DOHH2 (cell line): ENCODE results near the gene HS3ST4.

Source experiments
- H3F3A ChIP-seq: fragments of 200-600 bp; sonication (generic), shearing (Covaris generic); 2 replicates; pipeline ENCODE4 v1.6.0; 2016; ENCODE audit warnings: antibody characterized with exemption, mild to moderate bottlenecking; ENCODE audit not compliant: control insufficient read depth, insufficient read depth
- H3K27ac ChIP-seq: fragments of 200-600 bp; sonication (generic); 2 replicates; pipeline ENCODE4 v1.5.1; 2014; ENCODE audit warnings: low read depth, mild to moderate bottlenecking, low read length, moderate library complexity
- H3K27me3 ChIP-seq: fragments of 200-600 bp; sonication (generic); 2 replicates; pipeline ENCODE4 v1.6.1; 2014; ENCODE audit warnings: mild to moderate bottlenecking, low read length, mixed read lengths; ENCODE audit not compliant: control insufficient read depth
- H3K36me3 ChIP-seq: fragments of 200-600 bp; sonication (generic); 2 replicates; pipeline ENCODE4 v1.6.1; 2014; ENCODE audit warnings: mild to moderate bottlenecking, low read length, moderate library complexity, mixed read lengths; ENCODE audit not compliant: control insufficient read depth
- H3K4me1 ChIP-seq: fragments of 200-600 bp; sonication (generic); 2 replicates; pipeline ENCODE4 v1.6.1; 2014; ENCODE audit warnings: mild to moderate bottlenecking, low read length, mixed read lengths; ENCODE audit not compliant: control insufficient read depth
- H3K4me2 ChIP-seq: fragments of 200-600 bp; sonication (generic); 2 replicates; pipeline ENCODE4 v1.6.0; 2014; ENCODE audit warnings: mild to moderate bottlenecking, low read length, moderate library complexity
- H3K4me3 ChIP-seq: fragments of 200-600 bp; sonication (generic); 2 replicates; pipeline ENCODE4 v1.5.1; 2014; ENCODE audit warnings: mild to moderate bottlenecking, low read length, mixed read lengths
- H3K79me2 ChIP-seq: fragments of 200-600 bp; sonication (generic); 2 replicates; pipeline ENCODE4 v1.6.1; 2014; ENCODE audit warnings: mild to moderate bottlenecking, low read length, mixed read lengths; ENCODE audit not compliant: control insufficient read depth
- H3K9me2 ChIP-seq: fragments of 200-600 bp; sonication (generic); replicated peaks from 2 replicates; pipeline ENCODE4 v1.6.1; 2014; ENCODE audit warnings: mild to moderate bottlenecking, low read length, mixed read lengths; ENCODE audit not compliant: control insufficient read depth
- H3K9me3 ChIP-seq: fragments of 200-600 bp; sonication (generic); 2 replicates; pipeline ENCODE4 v1.6.1; 2014; ENCODE audit warnings: antibody characterized with exemption, low read length, mixed read lengths; ENCODE audit not compliant: control insufficient read depth, insufficient read depth
- H4K20me1 ChIP-seq: fragments of 200-600 bp; sonication (generic); 2 replicates; pipeline ENCODE4 v1.6.0; 2014; ENCODE audit warnings: low read depth, mild to moderate bottlenecking, antibody characterized with exemption, low read length, moderate library complexity; ENCODE audit not compliant: control insufficient read depth, insufficient read depth
- CTCF ChIP-seq: fragments of 200-600 bp; sonication (generic); IDR thresholded peaks from one replicate; pipeline ENCODE4 v1.5.1; 2014; ENCODE audit warnings: antibody characterized with exemption, mild to moderate bottlenecking, low read depth, low read length; ENCODE audit not compliant: poor library complexity, severe bottlenecking
- EZH2phosphoT487 ChIP-seq: fragments of 200-600 bp; sonication (generic); IDR thresholded peaks from 2 replicates; pipeline ENCODE4 v1.6.1; 2017; ENCODE audit warnings: borderline replicate concordance, mild to moderate bottlenecking, antibody characterized with exemption, low read length, moderate library complexity, mixed read lengths

HS3ST4 gene

GRCh38 chr16:26139091-26139490, 447.3 kb downstream of the HS3ST4 start:
- Histone ChIP-seq H3K79me2 (no peaks in the 10 kb centered on the region), H3K27me3 (no peaks in the 10 kb centered on the region), H3K9me2 (no peaks in the 10 kb centered on the region), H3K36me3 (no peaks in the 10 kb centered on the region), H4K20me1 (no peaks in the 10 kb centered on the region), H3K27ac (no peak overlapping the region), H3K4me3 (no peak overlapping the region), H3K4me1 (no peaks in the 10 kb centered on the region), H3K9me3 (no peaks in the 10 kb centered on the region), H3K4me2 (no peak overlapping the region), H3F3A (no peaks in the 10 kb centered on the region)
- TF ChIP-seq EZH2phosphoT487 = no peak

GRCh38 chr16:26139884-26140283, 448.1 kb downstream of the HS3ST4 start:
- H3K4me1 ChIP-seq = no peaks in the 10 kb centered on the region
- no peaks in the 10 kb centered on the region for H3K9me2 ChIP-seq
- H3K27me3 ChIP-seq = no peaks in the 10 kb centered on the region
- no peak overlapping the region for H3K27ac ChIP-seq
- H3K36me3 ChIP-seq = no peaks in the 10 kb centered on the region
- no peaks in the 10 kb centered on the region for H4K20me1 ChIP-seq
- no peaks in the 10 kb centered on the region for H3F3A ChIP-seq
- no peak overlapping the region for H3K4me3 ChIP-seq
- H3K4me2 ChIP-seq = no peak overlapping the region
- H3K79me2 ChIP-seq = no peaks in the 10 kb centered on the region
- no peaks in the 10 kb centered on the region for H3K9me3 ChIP-seq
- TF ChIP-seq EZH2phosphoT487 = no peak
- TF ChIP-seq CTCF = no peak

- H3K9me2 ChIP-seq = no peaks in the 10 kb centered on the region; the same call in 1 of the 2 replicates
- TF ChIP-seq EZH2phosphoT487 = no peak
- TF ChIP-seq CTCF = no peak
- H3F3A ChIP-seq = no peaks in the 10 kb centered on the region
Measured at GRCh38 chr16:26149364-26150190, 457.8 kb downstream of the HS3ST4 start.

GRCh38 chr16:26155221-26155620, 463.5 kb downstream of the HS3ST4 start:
- Histone ChIP-seq H3K4me1 (no peaks in the 10 kb centered on the region), H3K4me3 (no peak overlapping the region), H4K20me1 (no peaks in the 10 kb centered on the region), H3F3A (no peaks in the 10 kb centered on the region), H3K4me2 (no peak overlapping the region), H3K27me3 (no peaks in the 10 kb centered on the region), H3K9me2 (no peaks in the 10 kb centered on the region; the same call in 1 of the 2 replicates), H3K27ac (no peak overlapping the region), H3K79me2 (no peaks in the 10 kb centered on the region), H3K9me3 (no peaks in the 10 kb centered on the region), H3K36me3 (no peaks in the 10 kb centered on the region)
- TF ChIP-seq CTCF (no peak), EZH2phosphoT487 (no peak)

More at GRCh38 chr16:26149364-26150190, 457.8 kb downstream of the HS3ST4 start:
- no peak overlapping the region for H3K4me3 ChIP-seq
- H3K9me3 ChIP-seq = no peaks in the 10 kb centered on the region
- no peaks in the 10 kb centered on the region for H4K20me1 ChIP-seq
- no peak overlapping the region for H3K27ac ChIP-seq
- H3K36me3 ChIP-seq = no peaks in the 10 kb centered on the region
- no peak overlapping the region for H3K4me2 ChIP-seq
- H3K79me2 ChIP-seq = no peaks in the 10 kb centered on the region
- H3K27me3 ChIP-seq = no peaks in the 10 kb centered on the region
- no peaks in the 10 kb centered on the region for H3K4me1 ChIP-seq
